LNCaP clone FGC (cell line): Measurements from ENCODE around the gene CPSF4.

Experiments used
- DNase-seq: peaks from one replicate; pipeline ENCODE4 v3.0.0-alpha.2; 2011; ENCODE audit warnings: low read depth
- H3K4me3 ChIP-seq: 2 replicates; pipeline ENCODE4 v1.5.1; 2011; ENCODE audit warnings: mild to moderate bottlenecking, low read depth, low read length, control low read depth
- CTCF ChIP-seq: IDR thresholded peaks from 2 replicates; pipeline ENCODE4 v1.5.1; 2012; ENCODE audit warnings: mild to moderate bottlenecking; ENCODE audit not compliant: control insufficient read depth, insufficient read depth; ENCODE audit errors: extremely low read depth

Gene CPSF4

GRCh38 chr7:99419323-99420021 is 19.3 kb upstream of the CPSF4 start:
- TF ChIP-seq CTCF = no peak
- no peak overlapping the region for H3K4me3 ChIP-seq
- DNase-seq = no peak

GRCh38 chr7:99420213-99420612 is 18.5 kb upstream of the CPSF4 start:
- no peak for TF ChIP-seq CTCF

DNA sequence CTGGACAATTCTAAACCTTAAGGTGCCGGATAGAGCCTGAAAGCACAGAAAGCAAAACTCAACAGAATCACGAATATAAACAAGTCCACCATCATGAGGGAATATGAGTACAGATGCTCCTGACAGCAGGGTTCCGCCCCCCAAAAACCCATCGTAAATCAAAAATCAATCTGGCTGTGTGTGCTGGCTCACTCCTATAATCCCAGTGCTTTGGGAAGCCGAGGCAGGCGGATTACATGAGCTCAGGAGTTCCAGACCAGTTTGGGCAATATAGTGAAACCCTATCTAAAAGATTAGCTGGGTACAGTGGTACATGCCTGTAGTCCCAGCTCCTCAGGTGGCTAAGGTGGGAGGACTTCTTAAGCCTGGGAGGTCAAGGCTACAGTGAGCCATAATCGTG is 17.8 kb upstream of the CPSF4 start:
- no peak for DNase-seq
- no peak for TF ChIP-seq CTCF
- no peak overlapping the region for H3K4me3 ChIP-seq

More at GRCh38 chr7:99420213-99420612, 18.5 kb upstream of the CPSF4 start:
- no peak for DNase-seq
- no peak overlapping the region for H3K4me3 ChIP-seq

- no peak for DNase-seq
- TF ChIP-seq CTCF = no peak
- no peak overlapping the region for H3K4me3 ChIP-seq
These were observed 16.6 kb upstream of the CPSF4 start for GRCh38 chr7:99422186-99422585.

DNA sequence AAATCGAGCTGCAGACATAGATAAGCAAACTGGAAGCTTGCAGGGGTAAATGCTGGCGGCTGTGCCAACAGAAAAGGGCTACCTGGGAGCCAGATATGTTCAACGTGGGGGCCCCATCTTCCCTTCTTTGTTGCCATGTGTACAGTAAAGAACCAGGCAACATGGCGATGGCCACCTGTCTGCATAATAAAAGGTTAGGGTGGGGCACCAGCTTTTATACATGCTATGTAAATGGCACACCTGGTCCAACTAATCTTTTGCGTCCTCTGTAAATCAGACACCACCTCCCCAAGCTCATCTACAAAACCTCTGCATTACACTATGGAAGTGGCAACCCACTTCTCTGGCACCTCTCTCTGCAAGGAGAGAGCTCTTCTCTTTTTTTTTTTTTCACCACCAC is 16.1 kb upstream of the CPSF4 start:
- no peak overlapping the region for H3K4me3 ChIP-seq
- DNase-seq = no peak
- no peak for TF ChIP-seq CTCF

- TF ChIP-seq CTCF = no peak
- no peak overlapping the region for H3K4me3 ChIP-seq
- no peak for DNase-seq
These were observed 13.6 kb upstream of the CPSF4 start for GRCh38 chr7:99424932-99425730.

DNA sequence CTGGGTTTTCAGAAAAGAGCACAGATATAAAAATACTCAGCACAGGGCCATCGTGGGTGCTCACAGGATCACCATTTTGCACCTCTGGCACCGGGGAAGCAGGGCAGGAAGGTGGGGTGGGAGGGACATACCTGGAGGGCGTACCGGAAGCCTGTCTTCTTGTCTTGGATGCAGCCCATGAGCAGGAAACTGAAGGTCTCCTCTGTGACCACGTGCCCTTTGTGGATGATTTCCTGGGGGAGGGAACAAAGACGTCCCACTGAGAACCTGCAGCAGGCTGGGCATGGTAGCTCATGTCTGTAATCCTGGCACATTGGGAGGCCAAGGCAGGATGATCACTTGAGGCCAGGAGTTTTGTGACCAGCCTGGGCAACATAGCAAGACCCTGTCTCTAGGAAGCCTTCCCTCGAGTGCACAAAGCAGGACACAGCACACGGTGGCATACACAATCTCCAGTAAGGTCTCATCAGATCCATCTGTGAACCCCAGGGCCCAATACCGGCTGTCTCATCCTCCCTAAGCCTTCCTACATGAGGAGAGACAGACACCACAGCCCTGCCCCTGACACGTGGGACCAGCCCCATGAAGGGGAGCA is 9.7 kb upstream of the CPSF4 start:
- no peak overlapping the region for H3K4me3 ChIP-seq
- no peak for TF ChIP-seq CTCF
- no peak for DNase-seq
